Osteoblast (primary cell): ENCODE measurements around the gene HS1BP3. TPM values are rescaled to one million over a fixed set of nuclear protein-coding genes. Genes with fewer than 3 reads are reported as not detected.

Experiments
- DNase-seq: peaks from one replicate; pipeline ENCODE4 v3.0.0; 2011; ENCODE audit warnings: low spot score, mixed read lengths; ENCODE audit not compliant: insufficient read length; ENCODE audit errors: missing footprints
- H2AFZ ChIP-seq: 2 replicates; pipeline ENCODE4 v1.6.0; 2011; ENCODE audit warnings: mild to moderate bottlenecking, low read length
- H3K27ac ChIP-seq: 2 replicates; pipeline ENCODE4 v1.5.1; 2011; ENCODE audit warnings: mild to moderate bottlenecking, low read depth, low read length, moderate library complexity
- H3K27me3 ChIP-seq: 2 replicates; pipeline ENCODE4 v1.6.0; 2012; ENCODE audit warnings: mild to moderate bottlenecking, control low read depth, inconsistent platforms, low read length, moderate library complexity; ENCODE audit not compliant: insufficient read depth
- H3K36me3 ChIP-seq: 2 replicates; pipeline ENCODE4 v1.5.1; 2011; ENCODE audit warnings: mild to moderate bottlenecking, low read length, control low read depth, moderate library complexity; ENCODE audit not compliant: insufficient read depth
- H3K4me1 ChIP-seq: 2 replicates; pipeline ENCODE4 v1.5.1; 2011; ENCODE audit warnings: mild to moderate bottlenecking, low read length, control low read depth, moderate library complexity; ENCODE audit not compliant: insufficient read depth
- H3K4me2 ChIP-seq: 2 replicates; pipeline ENCODE4 v1.6.0; 2011; ENCODE audit warnings: mild to moderate bottlenecking, low read length; ENCODE audit not compliant: insufficient read depth
- H3K4me3 ChIP-seq: fragments of 200-600 bp; sonication (generic); 3 replicates; pipeline ENCODE4 v1.5.1; 2012; ENCODE audit warnings: mild to moderate bottlenecking, low read length, inconsistent platforms; ENCODE audit not compliant: insufficient read depth
- H3K79me2 ChIP-seq: 2 replicates; pipeline ENCODE4 v1.6.0; 2012; ENCODE audit warnings: mild to moderate bottlenecking, low read length, control low read depth, inconsistent platforms; ENCODE audit not compliant: insufficient read depth
- H3K9me3 ChIP-seq: 2 replicates; pipeline ENCODE4 v1.5.1; 2011; ENCODE audit warnings: low read depth, low read length, control low read depth
- H4K20me1 ChIP-seq: 2 replicates; pipeline ENCODE4 v1.6.0; 2012; ENCODE audit warnings: mild to moderate bottlenecking, low read length, control low read depth; ENCODE audit not compliant: insufficient read depth
- total RNA-seq: library from RNA; depleted of rRNA; stranded (reverse); fragments of >200 nt; gene quantifications from 2 replicates; pipeline ENCODE4 v1.2.3, GENCODE V29; 2012
- TF ChIP-seq, protein P1 (sequence below): IDR thresholded peaks from 2 replicates; pipeline ENCODE4 v1.5.1; 2011; ENCODE audit warnings: mild to moderate bottlenecking, low read depth, low read length, moderate library complexity; ENCODE audit errors: extremely low read depth

The HS1BP3 gene
- total RNA-seq, 1 donor: 47.8 TPM

DNA sequence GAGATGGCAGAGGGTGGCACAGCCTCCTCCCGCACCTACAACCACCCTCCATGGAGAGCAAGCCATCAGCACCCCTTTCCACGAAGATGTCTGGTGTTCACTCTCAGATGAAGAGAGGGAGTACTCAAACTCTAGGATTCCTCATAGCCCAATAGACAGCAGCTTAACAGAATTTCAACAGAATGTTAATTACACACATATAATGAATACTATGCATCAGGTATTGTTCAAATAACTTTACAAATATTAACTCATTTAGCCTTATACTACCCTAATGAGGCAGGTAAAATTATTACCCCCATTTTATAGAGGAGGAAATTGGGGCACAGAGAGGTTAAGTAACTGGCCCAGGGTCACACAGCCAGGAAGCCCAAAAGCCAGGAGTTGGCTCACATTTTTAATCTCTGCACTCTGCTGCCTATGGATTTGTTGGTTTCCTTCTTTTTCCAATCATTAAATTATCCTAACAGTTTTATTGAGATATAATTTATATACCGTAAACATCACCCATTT, 39.0 kb downstream of the HS1BP3 start:
- TF ChIP-seq, protein P1, sequence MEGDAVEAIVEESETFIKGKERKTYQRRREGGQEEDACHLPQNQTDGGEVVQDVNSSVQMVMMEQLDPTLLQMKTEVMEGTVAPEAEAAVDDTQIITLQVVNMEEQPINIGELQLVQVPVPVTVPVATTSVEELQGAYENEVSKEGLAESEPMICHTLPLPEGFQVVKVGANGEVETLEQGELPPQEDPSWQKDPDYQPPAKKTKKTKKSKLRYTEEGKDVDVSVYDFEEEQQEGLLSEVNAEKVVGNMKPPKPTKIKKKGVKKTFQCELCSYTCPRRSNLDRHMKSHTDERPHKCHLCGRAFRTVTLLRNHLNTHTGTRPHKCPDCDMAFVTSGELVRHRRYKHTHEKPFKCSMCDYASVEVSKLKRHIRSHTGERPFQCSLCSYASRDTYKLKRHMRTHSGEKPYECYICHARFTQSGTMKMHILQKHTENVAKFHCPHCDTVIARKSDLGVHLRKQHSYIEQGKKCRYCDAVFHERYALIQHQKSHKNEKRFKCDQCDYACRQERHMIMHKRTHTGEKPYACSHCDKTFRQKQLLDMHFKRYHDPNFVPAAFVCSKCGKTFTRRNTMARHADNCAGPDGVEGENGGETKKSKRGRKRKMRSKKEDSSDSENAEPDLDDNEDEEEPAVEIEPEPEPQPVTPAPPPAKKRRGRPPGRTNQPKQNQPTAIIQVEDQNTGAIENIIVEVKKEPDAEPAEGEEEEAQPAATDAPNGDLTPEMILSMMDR: no peak
- peak; percentile 66 for DNase-seq
- no peaks in the 10 kb centered on the region for H3K36me3 ChIP-seq
- peaks cover 36% of the 10 kb centered on the region for H3K4me1 ChIP-seq
- peak overlapping the region; percentile 29 for H3K4me2 ChIP-seq
- peak overlapping the region; percentile 75 for H3K27ac ChIP-seq
- no peak overlapping the region for H3K4me3 ChIP-seq
- no peak overlapping the region for H2AFZ ChIP-seq
- no peaks in the 10 kb centered on the region for H3K79me2 ChIP-seq
- no peaks in the 10 kb centered on the region for H3K27me3 ChIP-seq
- H3K9me3 ChIP-seq: no peaks in the 10 kb centered on the region
- H4K20me1 ChIP-seq: no peaks in the 10 kb centered on the region

DNA sequence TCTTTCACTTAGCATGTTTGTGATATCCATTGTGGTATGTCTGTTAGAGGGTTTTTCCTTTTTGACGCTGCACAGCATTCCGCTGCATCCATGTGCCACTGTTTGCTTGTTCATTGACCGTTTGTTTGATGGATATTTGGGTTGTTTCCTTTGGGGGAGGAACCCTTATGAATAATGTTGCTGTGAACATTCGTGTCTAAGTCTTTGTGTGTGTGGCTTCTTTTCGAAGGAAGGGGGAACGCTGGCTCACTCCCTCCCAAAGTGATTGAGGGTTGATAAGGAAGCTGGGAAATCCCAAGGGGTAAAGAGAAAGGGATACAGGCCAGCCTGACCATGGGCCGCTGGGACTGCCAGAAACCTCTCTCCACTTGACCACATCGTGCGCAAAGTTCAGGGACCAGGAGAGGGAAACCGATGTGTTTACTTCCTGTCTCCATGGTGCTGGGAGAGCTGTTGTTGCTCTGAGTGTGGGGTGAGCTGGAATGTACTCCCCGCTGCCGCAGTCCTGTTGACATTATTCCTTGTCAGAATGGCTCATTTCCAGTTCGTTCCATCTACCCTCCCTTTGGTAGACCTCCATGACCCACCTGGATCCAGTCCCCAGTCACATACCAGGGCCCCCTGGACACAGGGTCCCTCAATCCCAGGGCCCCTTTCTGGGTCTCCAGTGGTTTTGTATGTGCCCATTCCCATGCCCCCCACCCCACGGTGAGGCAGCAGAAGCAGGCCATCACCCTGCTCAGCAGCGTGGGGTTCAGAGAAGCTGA, 39.6 kb downstream of the HS1BP3 start:
- TF ChIP-seq, protein P1: no peak
- Histone ChIP-seq H3K27me3 (no peaks in the 10 kb centered on the region), H3K4me2 (peak overlapping the region; percentile 29), H2AFZ (peak overlapping the region; percentile 52), H3K9me3 (no peaks in the 10 kb centered on the region), H4K20me1 (no peaks in the 10 kb centered on the region), H3K4me1 (peaks cover 36% of the 10 kb centered on the region), H3K36me3 (no peaks in the 10 kb centered on the region), H3K27ac (peak overlapping the region; percentile 75), H3K79me2 (no peaks in the 10 kb centered on the region), H3K4me3 (peak overlapping the region; percentile 5)
- DNase-seq: peak; percentile 95

DNA sequence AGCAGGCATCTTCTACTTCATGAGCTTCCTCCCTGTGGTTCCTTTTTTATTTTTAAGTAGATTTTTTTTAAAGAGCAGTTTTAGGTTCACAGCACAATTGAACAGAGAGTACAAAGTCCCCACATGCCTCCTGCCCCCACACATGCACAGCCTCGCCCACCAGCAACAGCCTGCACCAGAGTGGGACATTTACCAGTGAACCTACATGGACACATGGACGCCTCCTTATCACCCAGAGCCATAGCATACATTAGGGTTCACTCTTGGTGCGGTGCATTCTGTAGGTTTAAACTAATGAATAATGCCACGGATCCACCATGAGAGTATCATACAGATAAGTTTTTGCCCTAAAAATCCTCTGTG, 40.9 kb downstream of the HS1BP3 start:
- Histone ChIP-seq H3K27ac (peak overlapping the region; percentile 81), H2AFZ (no peak overlapping the region), H4K20me1 (no peaks in the 10 kb centered on the region), H3K4me1 (peaks cover 40% of the 10 kb centered on the region), H3K36me3 (no peaks in the 10 kb centered on the region), H3K4me2 (no peak overlapping the region), H3K9me3 (no peaks in the 10 kb centered on the region), H3K79me2 (no peaks in the 10 kb centered on the region), H3K4me3 (no peak overlapping the region), H3K27me3 (no peaks in the 10 kb centered on the region)
- TF ChIP-seq, protein P1: no peak
- no peak for DNase-seq

DNA sequence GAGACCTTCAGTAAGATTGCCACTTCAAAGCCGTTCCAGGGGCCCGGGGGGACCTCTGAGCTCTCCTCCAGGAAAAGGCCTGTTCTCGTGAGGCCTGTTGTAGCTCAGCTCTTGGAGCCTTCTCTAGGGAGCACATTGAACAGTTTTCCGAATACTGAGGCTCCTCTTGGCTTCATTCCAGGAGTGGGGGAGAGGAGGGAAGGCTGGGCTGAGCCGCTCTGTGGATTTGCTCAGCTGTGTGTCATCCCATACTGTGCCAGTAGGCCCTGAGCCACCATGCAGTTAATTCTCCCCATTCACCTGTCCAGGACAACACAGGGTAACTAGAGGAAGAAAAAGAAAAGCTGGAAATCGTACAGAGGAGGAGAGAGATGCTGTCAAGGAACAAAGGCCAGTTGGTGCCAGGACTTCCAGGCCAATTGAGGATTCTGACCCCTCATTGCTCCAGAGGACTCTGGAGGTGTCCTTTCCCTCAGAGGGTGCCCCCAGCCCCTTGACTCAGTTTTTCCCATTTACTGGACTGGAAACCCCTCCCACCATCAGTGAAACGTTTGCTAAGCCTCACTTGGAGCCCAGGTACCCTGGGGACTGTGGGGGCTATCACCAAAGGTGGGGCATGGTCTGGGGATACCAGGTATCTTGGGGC, 41.4 kb downstream of the HS1BP3 start:
- DNase-seq: peak; percentile 84
- peaks cover 42% of the 10 kb centered on the region for H3K4me1 ChIP-seq
- peak overlapping the region; percentile 23 for H2AFZ ChIP-seq
- no peaks in the 10 kb centered on the region for H3K27me3 ChIP-seq
- no peak overlapping the region for H3K4me3 ChIP-seq
- TF ChIP-seq, protein P1: no peak
- no peaks in the 10 kb centered on the region for H3K9me3 ChIP-seq
- no peaks in the 10 kb centered on the region for H3K36me3 ChIP-seq
- no peaks in the 10 kb centered on the region for H3K79me2 ChIP-seq
- peak overlapping the region; percentile 34 for H3K4me2 ChIP-seq
- no peaks in the 10 kb centered on the region for H4K20me1 ChIP-seq
- peak overlapping the region; percentile 81 for H3K27ac ChIP-seq
